ENCODE measurements around the gene SPOP.

Gene SPOP

GRCh38 chr17:49595980-49596379 lies 81.9 kb downstream of the SPOP start:
- no peaks in the 10 kb centered on the region for H3K4me1 ChIP-seq (ENCODE audit: control insufficient read depth, insufficient read depth, low read length)
- POLR2A ChIA-PET, result no interaction called here
- peaks cover 11 to 57% of the 10 kb centered on the region in 2 experiments for H3K36me3 ChIP-seq (ENCODE audit: control insufficient read depth in 2 of 2, insufficient read depth in 1 of 2, low read length in 2 of 2)
- H3K27ac ChIP-seq (ENCODE audit: extremely low read depth, low read depth, low read length), result no peak overlapping the region
- H3K9me3 ChIP-seq (ENCODE audit: control insufficient read depth, insufficient read depth, low read depth, low read length), result no peaks in the 10 kb centered on the region
- H3K4me3 ChIP-seq (ENCODE audit: low read depth, low read length), result no peak overlapping the region
- TF ChIP-seq PRDM1 (tag by site-specific recombination; IDR thresholded peaks at IDR 0.05) (0 out of 2 replicates have a peak, but pooled peaks have one; percentile 21), ZNF521 (tag by site-specific recombination; IDR thresholded peaks at IDR 0.05) (no peak), ZNF837 (tag by site-specific recombination; IDR thresholded peaks at IDR 0.05) (no peak), ZNF624 (tag by site-specific recombination; IDR thresholded peaks at IDR 0.05) (no peak), ZNF132 (tag by site-specific recombination; IDR thresholded peaks at IDR 0.05; ENCODE audit: borderline replicate concordance) (no peak), ZNF658 (tag by site-specific recombination; IDR thresholded peaks at IDR 0.05) (no peak), GLIS1 (tag by site-specific recombination; IDR thresholded peaks at IDR 0.05) (no peak)
- TF ChIP-seq, protein P1, sequence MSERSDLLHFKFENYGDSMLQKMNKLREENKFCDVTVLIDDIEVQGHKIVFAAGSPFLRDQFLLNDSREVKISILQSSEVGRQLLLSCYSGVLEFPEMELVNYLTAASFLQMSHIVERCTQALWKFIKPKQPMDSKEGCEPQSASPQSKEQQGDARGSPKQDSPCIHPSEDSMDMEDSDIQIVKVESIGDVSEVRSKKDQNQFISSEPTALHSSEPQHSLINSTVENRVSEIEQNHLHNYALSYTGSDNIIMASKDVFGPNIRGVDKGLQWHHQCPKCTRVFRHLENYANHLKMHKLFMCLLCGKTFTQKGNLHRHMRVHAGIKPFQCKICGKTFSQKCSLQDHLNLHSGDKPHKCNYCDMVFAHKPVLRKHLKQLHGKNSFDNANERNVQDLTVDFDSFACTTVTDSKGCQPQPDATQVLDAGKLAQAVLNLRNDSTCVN (tag by site-specific recombination; optimal IDR thresholded peaks at IDR 0.05), result no peak
- CTCF ChIA-PET, result interaction anchor here (0.5 to 1.4 kb wide), 3 partner anchors 20 to 100 kb away, joined by 3 to 8 read pairs (median 3); partner anchors contain the start of gene NXPH3

DNA sequence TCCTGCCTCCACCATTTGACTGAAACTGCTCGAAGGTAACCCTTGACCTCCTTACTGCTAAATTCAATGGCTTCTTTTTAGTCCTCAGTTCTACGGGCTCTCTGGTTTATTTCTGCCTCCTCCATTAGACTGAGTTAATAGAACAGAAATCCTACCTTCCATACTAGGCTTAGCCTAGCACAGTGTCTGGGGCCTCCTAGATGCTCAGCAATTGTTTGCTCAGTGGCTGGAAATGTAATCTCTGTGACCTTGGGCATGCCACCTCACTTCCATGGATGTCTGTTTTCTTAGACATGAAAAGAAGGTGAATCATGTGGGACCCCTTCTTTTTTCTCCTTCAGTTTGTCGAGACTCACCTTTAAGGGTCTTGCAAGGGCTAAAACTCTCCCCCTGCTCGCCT lies 82.6 kb downstream of the SPOP start:
- CTCF ChIA-PET, result interaction anchor here (0.5 to 1.2 kb wide), 4 partner anchors 19 to 96 kb away, joined by 3 to 5 read pairs (median 4); partner anchors contain the start of gene NXPH3
- peaks cover 7 to 51% of the 10 kb centered on the region in 2 experiments for H3K36me3 ChIP-seq (ENCODE audit: control insufficient read depth in 2 of 2, insufficient read depth in 1 of 2, low read length in 2 of 2)

More for the DNA sequence above, 82.6 kb downstream of the SPOP start:
- no peak overlapping the region for H3K4me3 ChIP-seq (ENCODE audit: low read depth, low read length)
- H3K4me1 ChIP-seq (ENCODE audit: control insufficient read depth, insufficient read depth, low read length), result no peaks in the 10 kb centered on the region
- POLR2A ChIA-PET, result no interaction called here
- no peak overlapping the region for H3K27ac ChIP-seq (ENCODE audit: extremely low read depth, low read depth, low read length)
- TF ChIP-seq ZNF121 (tag by site-specific recombination; IDR thresholded peaks at IDR 0.05) (no peak), ZNF510 (tag by site-specific recombination; IDR thresholded peaks at IDR 0.05; ENCODE audit: insufficient replicate concordance) (no peak), ZNF596 (tag by site-specific recombination; IDR thresholded peaks at IDR 0.05) (no peak), WT1 (tag by site-specific recombination; IDR thresholded peaks at IDR 0.05) (no peak), GLI2 (tag by site-specific recombination; IDR thresholded peaks at IDR 0.05; ENCODE audit: borderline replicate concordance, low read depth) (no peak), SCRT2 (tag by site-specific recombination; IDR thresholded peaks at IDR 0.05) (no peak), ZNF624 (tag by site-specific recombination; IDR thresholded peaks at IDR 0.05) (no peak), ZNF76 (tag by site-specific recombination; IDR thresholded peaks at IDR 0.05; ENCODE audit: borderline replicate concordance, low read depth) (no peak), ZNF311 (tag by site-specific recombination; IDR thresholded peaks at IDR 0.05; ENCODE audit: borderline replicate concordance) (no peak), KLF10 (tag by site-specific recombination; IDR thresholded peaks at IDR 0.05) (no peak), RBAK (tag by site-specific recombination; IDR thresholded peaks at IDR 0.05) (no peak), ZNF274 (IDR thresholded peaks at IDR 0.05; ENCODE audit: low read length) (no peak), ZNF274 (tag by site-specific recombination; IDR thresholded peaks at IDR 0.05; ENCODE audit: borderline replicate concordance) (no peak), ZNF266 (tag by site-specific recombination; IDR thresholded peaks at IDR 0.05; ENCODE audit: low read depth) (no peak), TCF7L2 (IDR thresholded peaks at IDR 0.05; ENCODE audit: borderline replicate concordance, low read depth, low read length) (no peak)
- TF ChIP-seq, protein P2, sequence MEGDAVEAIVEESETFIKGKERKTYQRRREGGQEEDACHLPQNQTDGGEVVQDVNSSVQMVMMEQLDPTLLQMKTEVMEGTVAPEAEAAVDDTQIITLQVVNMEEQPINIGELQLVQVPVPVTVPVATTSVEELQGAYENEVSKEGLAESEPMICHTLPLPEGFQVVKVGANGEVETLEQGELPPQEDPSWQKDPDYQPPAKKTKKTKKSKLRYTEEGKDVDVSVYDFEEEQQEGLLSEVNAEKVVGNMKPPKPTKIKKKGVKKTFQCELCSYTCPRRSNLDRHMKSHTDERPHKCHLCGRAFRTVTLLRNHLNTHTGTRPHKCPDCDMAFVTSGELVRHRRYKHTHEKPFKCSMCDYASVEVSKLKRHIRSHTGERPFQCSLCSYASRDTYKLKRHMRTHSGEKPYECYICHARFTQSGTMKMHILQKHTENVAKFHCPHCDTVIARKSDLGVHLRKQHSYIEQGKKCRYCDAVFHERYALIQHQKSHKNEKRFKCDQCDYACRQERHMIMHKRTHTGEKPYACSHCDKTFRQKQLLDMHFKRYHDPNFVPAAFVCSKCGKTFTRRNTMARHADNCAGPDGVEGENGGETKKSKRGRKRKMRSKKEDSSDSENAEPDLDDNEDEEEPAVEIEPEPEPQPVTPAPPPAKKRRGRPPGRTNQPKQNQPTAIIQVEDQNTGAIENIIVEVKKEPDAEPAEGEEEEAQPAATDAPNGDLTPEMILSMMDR (tag by site-specific recombination; IDR thresholded peaks at IDR 0.05), result no peak
- TF ChIP-seq, protein P3, sequence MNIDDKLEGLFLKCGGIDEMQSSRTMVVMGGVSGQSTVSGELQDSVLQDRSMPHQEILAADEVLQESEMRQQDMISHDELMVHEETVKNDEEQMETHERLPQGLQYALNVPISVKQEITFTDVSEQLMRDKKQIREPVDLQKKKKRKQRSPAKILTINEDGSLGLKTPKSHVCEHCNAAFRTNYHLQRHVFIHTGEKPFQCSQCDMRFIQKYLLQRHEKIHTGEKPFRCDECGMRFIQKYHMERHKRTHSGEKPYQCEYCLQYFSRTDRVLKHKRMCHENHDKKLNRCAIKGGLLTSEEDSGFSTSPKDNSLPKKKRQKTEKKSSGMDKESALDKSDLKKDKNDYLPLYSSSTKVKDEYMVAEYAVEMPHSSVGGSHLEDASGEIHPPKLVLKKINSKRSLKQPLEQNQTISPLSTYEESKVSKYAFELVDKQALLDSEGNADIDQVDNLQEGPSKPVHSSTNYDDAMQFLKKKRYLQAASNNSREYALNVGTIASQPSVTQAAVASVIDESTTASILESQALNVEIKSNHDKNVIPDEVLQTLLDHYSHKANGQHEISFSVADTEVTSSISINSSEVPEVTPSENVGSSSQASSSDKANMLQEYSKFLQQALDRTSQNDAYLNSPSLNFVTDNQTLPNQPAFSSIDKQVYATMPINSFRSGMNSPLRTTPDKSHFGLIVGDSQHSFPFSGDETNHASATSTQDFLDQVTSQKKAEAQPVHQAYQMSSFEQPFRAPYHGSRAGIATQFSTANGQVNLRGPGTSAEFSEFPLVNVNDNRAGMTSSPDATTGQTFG (tag by site-specific recombination; IDR thresholded peaks at IDR 0.05; ENCODE audit: borderline replicate concordance), result no peak
- TF ChIP-seq, protein P4, sequence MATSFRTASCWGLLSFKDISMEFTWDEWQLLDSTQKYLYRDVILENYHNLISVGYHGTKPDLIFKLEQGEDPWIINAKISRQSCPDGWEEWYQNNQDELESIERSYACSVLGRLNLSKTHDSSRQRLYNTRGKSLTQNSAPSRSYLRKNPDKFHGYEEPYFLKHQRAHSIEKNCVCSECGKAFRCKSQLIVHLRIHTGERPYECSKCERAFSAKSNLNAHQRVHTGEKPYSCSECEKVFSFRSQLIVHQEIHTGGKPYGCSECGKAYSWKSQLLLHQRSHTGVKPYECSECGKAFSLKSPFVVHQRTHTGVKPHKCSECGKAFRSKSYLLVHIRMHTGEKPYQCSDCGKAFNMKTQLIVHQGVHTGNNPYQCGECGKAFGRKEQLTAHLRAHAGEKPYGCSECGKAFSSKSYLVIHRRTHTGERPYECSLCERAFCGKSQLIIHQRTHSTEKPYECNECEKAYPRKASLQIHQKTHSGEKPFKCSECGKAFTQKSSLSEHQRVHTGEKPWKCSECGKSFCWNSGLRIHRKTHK (tag by site-specific recombination; IDR thresholded peaks at IDR 0.05), result no peak
- no peaks in the 10 kb centered on the region for H3K9me3 ChIP-seq (ENCODE audit: control insufficient read depth, insufficient read depth, low read depth, low read length)
